GM12874 (cell line): Measurements from ENCODE around the gene SLC2A5.

Experiments
- TF ChIP-seq, protein P1 (sequence below): IDR thresholded peaks from 2 replicates; pipeline ENCODE4 v1.5.1; 2011; ENCODE audit warnings: low read depth, mild to moderate bottlenecking, control low read depth, low read length, moderate library complexity; ENCODE audit not compliant: insufficient read depth

The SLC2A5 gene

DNA sequence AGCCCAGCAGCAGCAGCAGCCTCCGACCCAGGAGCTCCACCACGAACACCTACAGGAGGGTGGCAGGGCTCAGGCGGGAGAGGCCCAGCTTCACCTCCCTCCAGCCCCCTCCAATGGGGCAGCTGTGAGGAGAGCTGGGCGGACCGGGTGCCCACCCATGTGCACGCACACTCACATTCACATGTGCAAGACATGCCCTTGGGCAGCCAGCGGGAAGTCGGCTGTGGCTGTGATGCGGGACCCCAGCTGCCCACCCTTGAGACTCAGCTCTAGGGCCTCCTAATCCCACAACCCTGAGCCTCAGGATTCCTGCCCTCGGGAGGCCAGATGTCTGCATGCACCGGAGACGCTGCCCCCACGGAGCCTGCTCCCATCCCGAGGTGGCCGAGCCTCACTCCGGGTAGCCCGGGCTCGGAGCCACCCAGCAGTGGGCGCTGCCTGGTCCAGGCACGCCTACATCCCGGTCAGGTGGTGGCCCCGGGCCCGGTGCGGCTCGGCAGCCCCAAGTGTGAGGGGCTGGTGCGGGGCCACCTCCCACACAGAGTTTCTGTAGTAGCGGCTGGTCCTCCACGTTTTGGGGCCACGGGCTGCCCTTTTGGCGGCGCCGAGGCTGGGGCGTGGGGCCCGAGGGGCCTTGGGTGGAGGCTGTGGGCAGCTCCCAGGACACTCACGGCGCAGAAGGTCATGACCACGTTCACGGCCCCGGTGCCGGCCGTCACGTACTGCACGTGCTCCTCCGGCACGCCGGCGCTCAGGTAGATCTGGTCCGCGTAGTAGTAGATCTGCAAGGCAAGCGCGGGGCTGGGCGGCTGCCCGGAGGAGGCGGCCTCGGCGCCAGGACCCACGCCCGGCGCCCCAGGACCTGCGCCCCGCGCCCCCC is 30.3 kb downstream of the SLC2A5 start:
- TF ChIP-seq, protein P1, sequence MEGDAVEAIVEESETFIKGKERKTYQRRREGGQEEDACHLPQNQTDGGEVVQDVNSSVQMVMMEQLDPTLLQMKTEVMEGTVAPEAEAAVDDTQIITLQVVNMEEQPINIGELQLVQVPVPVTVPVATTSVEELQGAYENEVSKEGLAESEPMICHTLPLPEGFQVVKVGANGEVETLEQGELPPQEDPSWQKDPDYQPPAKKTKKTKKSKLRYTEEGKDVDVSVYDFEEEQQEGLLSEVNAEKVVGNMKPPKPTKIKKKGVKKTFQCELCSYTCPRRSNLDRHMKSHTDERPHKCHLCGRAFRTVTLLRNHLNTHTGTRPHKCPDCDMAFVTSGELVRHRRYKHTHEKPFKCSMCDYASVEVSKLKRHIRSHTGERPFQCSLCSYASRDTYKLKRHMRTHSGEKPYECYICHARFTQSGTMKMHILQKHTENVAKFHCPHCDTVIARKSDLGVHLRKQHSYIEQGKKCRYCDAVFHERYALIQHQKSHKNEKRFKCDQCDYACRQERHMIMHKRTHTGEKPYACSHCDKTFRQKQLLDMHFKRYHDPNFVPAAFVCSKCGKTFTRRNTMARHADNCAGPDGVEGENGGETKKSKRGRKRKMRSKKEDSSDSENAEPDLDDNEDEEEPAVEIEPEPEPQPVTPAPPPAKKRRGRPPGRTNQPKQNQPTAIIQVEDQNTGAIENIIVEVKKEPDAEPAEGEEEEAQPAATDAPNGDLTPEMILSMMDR, result no peak

- TF ChIP-seq, protein P1, result no peak
These were observed 31.1 kb downstream of the SLC2A5 start for GRCh38 chr1:9038338-9038650.

GRCh38 chr1:9037476-9038337 is 31.7 kb downstream of the SLC2A5 start:
- TF ChIP-seq, protein P1, result no peak

- TF ChIP-seq, protein P1, result no peak
These were observed 34.2 kb downstream of the SLC2A5 start for GRCh38 chr1:9035226-9035625.

DNA sequence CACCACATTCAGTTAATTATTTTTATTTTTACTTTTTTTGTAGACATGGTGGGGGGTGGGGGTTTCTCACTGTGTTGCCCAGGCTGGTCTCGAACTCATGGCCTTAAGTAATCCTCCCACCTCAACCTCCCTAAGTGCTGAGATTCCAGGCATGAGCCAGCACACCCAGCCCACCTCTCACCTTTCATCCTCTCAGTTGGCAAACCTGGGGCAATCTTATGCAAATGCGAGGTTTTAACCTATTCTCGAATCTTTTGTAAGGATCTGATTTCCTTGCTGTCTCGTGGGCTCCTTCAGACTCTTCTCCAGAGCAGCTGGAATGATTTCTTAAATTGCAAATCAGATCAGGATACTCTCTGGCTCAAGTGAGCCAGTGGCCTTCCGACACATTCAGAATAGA is 36.1 kb downstream of the SLC2A5 start:
- TF ChIP-seq, protein P1, result no peak

GRCh38 chr1:9031484-9032259 is 37.8 kb downstream of the SLC2A5 start:
- TF ChIP-seq, protein P1, result no peak
